Right forelimb (tissue), 1 donor: Measurements from ENCODE around the gene ACTG2.
A peak's percentile ranks its signal among the peaks of the same experiment; 100 is the strongest.
"Not testable (repeated sequence)": the region's sequence is repeated elsewhere in the genome, so short reads cannot be mapped to it uniquely, and the experiment has no call there.

Experiments
- DNase-seq: peaks from one replicate; pipeline ENCODE4 v3.0.0-alpha.2; 2018

ACTG2 gene

GRCh38 chr2:73892631-73893329, at the start of gene ACTG2:
Gene ACTG2, plus strand, starts transcription at chr2:73893008. Its CDS starts 8,304 bp downstream, at chr2:73901312.
- no peak for DNase-seq

GRCh38 chr2:73844087-73844486, 48.7 kb upstream of the ACTG2 start:
- no peak for DNase-seq

DNA sequence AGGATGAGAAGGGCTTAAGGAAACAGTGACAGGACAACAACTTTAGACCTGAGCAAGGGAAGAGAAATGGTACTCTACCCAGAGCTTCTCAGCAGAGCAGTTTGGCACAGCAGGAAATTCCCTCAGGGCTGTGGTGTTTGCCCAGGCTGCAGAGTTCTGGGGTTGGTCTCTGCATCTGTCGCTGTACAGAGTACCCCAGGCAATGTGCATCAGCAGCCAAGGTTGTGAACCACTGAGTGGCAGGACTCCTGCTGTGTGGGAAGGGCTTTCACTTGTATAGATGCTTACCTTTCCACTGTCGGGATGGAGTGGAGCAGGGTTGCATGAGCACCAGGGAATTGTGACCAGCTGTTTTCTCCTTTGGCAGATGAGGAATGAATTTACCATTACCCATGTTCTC, 42.8 kb upstream of the ACTG2 start:
- no peak for DNase-seq

DNA sequence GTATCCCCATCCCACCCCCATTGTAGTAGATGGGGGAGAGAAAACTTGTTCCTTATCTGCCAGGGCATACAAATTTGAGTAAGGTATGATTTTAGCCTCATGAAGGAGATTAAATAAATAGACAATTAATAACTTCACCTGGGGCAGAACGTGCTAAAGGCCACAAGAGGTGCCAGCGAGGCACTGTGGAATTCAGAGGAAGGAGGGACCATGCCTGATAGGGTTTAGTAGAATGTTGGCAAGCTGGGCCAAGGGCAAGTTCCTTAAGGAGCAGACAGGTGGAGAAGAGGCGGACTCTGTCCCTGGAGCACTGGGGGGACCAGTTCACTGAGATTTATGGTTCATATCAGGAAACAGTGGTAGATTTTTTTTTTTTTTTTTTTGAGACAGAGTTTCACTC, 41.5 kb upstream of the ACTG2 start:
- DNase-seq: no peak

DNA sequence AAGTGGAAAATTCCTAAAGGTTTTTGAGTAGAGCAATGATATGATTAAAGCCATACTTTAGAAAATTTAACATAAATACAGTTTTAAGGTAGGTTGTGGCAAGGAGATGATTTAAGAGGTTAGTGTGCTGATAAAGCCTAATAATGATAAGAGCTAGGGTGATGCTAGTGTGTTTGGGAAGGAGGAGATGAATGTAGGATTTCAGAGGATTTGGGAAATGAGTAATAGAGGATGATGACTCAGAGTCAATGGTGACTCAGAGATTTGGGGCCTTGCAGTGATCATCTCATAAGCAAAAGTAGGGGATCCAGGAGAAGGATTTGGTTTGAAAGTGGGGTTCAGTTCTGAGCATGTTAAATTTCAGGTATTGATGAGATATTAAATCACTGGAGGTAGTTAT, 40.8 kb upstream of the ACTG2 start:
- no peak for DNase-seq

DNA sequence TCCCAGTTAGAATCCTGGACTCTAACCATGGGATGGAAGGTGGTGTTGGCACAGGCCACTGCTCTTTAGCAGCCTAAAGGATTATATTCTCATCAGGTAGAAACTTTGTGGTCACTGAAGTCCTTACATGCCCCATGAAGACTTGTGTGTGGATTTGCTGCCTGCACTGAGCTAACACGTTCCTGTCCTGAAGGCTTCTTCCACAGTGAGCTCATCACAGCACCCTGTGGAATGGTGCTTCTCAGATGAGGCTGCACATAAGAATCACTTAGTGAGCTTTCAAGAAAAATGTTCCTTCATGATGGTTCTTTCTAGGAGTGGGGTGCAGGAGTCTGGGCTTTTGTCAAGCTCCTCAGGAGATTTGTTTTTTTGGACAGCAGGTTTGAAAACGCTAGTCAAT, 37.3 kb upstream of the ACTG2 start:
- no peak for DNase-seq

- DNase-seq: no peak
Observed at GRCh38 chr2:73856214-73856613, 36.6 kb upstream of the ACTG2 start.

DNA sequence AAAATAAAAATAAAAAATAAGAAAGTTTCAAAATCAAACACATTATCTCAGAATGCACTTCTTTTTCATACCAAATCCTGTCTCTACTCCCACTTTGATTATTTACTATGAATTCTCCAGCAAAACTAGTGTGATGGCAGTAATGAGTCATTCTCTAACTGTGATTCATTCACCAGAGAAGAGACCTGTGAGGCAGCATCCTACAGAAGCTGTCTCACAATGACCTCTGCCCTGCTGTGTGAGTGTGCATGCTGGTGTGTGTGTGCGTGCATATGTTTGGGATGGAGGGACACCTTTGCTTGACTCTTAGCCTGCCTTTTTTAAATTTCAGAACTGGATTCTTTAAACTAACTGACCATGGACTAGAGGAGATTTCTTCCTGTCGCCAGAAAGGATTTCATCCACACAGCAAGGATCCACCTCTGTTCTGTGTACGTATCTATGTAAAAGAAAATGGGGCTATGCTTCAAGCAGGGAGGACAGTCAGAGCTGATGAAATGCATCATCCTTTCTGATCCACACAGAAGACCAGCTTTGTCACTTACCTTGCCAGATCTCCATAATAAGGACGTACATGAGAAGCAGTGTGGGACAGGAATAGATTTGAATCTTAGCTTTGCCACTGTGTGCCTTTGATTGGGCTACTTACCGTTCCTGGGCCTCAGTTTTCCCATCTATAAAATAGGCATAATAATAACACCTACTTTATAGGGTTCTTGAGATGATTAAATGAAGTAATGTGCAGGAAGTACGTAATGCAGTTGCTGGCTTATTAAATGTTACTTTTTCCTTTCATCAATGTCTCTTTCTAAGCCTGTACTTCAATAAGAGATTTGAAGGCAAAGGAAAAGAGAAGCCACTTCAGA, 32.9 kb upstream of the ACTG2 start:
- no peak for DNase-seq

- no peak for DNase-seq
Observed at GRCh38 chr2:73862987-73863386, 29.8 kb upstream of the ACTG2 start.

GRCh38 chr2:73868204-73868978, 24.4 kb upstream of the ACTG2 start:
- no peak for DNase-seq

DNA sequence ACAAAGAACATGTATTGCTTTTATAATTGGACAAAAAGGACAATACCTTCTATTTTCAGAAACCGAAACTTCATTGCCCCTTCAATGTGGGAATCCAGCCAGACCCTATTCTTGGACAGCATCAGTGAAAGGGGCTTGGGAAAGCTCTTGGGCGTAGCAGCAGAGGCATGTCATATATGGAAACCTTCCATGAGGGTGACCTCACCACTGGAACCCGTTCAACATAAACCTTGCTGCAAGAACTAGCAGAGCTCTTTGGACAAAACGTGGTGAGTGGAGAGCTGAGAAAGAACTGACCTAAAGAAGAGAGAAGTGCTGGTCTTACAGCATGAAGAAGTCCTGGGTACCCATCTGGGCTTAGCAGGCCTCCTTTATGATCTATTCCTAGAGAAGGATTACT, 22.7 kb upstream of the ACTG2 start:
- DNase-seq: peak; percentile 85

DNA sequence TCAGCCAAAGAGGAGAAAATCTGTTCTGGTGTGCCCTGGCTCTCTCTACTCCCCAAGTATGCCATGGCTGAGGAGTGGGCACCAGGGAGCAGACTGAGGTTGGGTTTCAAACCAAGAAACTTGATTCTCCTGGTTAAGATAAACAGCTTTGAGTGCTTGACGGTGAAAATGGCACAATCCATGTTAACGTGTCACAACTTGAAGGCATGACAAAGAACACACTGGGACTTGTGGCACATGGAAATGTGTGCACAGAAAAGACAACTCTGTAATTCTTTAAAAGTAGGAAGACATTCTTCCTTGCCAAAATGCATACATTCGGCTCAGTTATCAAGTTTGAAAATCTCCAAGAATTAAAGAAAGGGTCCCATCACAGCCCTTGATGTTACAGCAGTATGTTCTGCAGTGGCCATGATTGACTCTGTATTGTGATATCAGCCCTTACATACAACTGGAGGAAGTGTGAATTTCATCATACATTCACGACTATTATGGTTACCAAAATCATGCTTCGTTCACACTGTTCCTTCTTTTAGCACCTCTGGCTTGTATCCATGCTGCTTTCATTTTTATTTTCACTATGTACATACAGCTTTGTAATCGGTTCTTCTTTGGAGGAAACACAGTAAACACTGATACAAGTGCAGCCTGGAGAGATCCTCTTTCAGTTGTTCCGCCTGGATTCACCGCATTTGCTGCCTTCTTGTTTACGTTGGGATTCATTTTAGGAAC, 15.6 kb upstream of the ACTG2 start:
- DNase-seq: no peak

DNA sequence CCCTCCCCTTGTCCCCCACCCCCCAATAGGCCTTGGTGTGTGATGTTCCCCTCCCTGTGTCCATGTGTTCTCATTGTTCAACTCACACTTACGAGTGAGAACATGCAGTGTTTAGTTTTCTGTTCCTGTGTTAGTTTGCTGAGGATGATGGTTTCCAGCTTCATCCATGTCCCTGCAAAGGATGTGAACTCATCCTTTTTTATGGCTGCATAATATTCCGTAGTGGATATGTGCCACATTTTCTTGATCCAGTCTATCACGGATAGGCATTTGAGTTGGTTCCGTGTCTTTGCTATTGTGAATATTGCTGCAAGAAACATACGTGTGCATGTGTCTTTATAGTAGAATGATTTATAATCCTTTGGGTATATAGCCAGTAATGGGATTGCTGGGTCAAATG, 14.8 kb upstream of the ACTG2 start:
- not testable (repeated sequence) for DNase-seq

- no peak for DNase-seq
Observed at GRCh38 chr2:73885406-73885805, 7.4 kb upstream of the ACTG2 start.

GRCh38 chr2:73886357-73886756, 6.5 kb upstream of the ACTG2 start:
- no peak for DNase-seq

DNA sequence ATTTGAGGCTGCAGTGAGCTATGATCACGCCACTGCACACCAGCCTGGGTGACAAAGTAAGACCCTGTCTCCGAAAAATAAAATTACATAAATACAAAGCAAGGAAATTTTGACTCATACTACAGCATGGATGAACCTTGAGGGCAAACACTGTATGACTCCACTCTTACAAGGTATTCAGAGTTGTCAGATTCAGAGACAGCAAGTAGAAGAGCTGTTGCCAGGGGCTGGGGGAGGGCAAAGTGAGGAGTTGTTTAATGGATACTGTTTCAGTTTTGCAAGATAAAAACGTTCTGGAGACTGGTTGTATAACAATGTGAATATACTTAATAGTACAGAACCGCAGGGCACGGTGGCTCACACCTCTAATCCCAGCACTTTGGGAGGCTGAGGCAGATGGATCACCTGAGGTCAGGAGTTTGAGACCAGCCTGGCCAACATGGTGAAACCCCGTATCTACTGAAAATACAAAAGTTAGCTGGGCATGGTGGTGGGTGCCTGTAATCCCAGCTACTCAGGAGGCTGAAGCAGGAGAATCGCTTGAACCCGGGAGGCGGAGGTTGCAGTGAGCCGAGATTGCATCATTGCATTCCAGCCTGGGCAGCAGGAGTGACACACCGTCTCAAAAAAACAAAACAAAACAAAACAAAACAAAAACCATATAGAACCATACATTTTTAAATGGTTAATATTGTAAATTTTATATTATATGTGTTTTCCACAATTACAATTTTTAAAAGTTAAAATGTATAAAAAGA, 5.0 kb upstream of the ACTG2 start:
- not testable (repeated sequence) for DNase-seq

- no peak for DNase-seq
Observed at GRCh38 chr2:73888388-73888787, 4.4 kb upstream of the ACTG2 start.

- no peak for DNase-seq
Observed at GRCh38 chr2:73889206-73889605, 3.6 kb upstream of the ACTG2 start.

DNA sequence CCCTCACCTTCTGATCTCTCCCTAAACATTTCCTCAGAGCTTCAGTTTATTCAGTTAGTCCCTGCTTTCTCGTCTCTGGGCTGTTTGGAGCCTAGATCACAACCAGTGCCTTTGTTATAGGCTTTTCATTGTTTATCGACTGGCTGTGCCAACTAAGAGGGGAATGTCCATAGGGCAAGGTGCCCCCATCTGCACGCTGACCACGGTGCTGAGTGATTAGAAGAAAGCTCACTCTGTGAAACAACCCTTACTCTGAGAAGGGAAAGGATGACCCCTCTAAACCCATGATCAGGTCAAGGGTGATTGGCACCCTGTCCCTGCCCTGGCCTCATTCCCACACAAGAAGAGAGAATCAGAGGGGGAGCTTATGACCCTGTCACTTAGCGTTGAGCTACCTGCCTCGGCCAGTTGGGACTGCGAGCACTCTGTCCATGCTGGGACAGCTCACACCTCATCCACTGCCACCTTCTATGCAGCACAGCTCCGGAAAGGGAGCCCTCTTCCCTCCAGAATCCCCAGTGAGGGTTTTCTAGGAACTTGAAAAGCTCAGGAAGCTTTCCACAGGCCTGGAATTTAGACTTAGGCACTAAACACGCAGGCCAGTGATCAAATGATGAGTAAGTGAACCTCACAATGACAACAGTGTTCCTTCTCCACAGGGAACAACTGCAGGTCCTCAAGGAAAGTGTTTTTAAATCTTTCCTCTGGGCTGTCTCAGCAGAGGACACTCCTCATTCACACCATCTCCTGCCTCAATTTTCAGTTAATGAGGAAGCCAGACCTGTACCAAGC, 2.3 kb upstream of the ACTG2 start:
- no peak for DNase-seq

GRCh38 chr2:73891276-73891901, 1.4 kb upstream of the ACTG2 start:
- no peak for DNase-seq
